Fibroblast of villous mesenchyme (primary cell): ENCODE data around the gene SESN1. TPM values are rescaled to one million over a fixed set of nuclear protein-coding genes. Genes with fewer than 3 reads are reported as not detected.
"Not testable (repeated sequence)": the region's sequence is repeated elsewhere in the genome, so short reads cannot be mapped to it uniquely, and the experiment has no call there.

Experiments used
- DNase-seq: peaks from one replicate; pipeline ENCODE4 v3.0.0-alpha.2; 2010; ENCODE audit warnings: low read depth
- H3K4me3 ChIP-seq: 2 replicates; pipeline ENCODE4 v1.5.1; 2011; ENCODE audit warnings: low read depth, mild to moderate bottlenecking, low read length
- CTCF ChIP-seq: IDR thresholded peaks from 2 replicates; pipeline ENCODE4 v1.5.1; 2012; ENCODE audit warnings: low read depth, mild to moderate bottlenecking, low read length; ENCODE audit not compliant: insufficient read depth
- total RNA-seq: library from RNA; depleted of rRNA; stranded (reverse); fragments of >200 nt; gene quantifications from 2 replicates; pipeline ENCODE4 v1.2.3, GENCODE V29; 2012

The SESN1 gene
- total RNA-seq, 1 donor: 29.4 TPM

GRCh38 chr6:109124219-109124618, 29.6 kb upstream of the SESN1 start:
- TF ChIP-seq CTCF: no peak
- no peak overlapping the region for H3K4me3 ChIP-seq
- DNase-seq: no peak

DNA sequence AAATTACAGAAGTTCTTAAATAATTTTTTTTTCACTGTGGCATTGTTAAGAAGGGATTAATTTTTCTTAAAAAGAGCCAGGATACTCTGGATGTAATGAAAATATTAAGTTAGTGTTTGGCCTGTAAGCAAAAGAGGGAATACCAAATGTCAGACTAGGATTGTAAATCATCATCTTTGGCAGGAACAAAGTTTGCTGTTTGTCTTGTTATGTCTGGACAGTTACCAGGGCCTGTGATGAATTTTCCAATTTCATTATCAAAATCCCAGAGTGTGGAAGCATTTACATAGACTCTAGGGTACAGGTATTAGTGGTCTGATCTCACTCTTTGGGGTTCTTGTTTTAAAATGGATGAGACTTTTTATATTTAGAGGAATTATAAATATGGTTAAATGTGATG, 26.8 kb upstream of the SESN1 start:
- no peak overlapping the region for H3K4me3 ChIP-seq
- TF ChIP-seq CTCF: no peak
- peak; percentile 14 for DNase-seq

- DNase-seq: no peak
- no peak for TF ChIP-seq CTCF
- H3K4me3 ChIP-seq: no peak overlapping the region
Observed at GRCh38 chr6:109118871-109119354, 24.3 kb upstream of the SESN1 start.

DNA sequence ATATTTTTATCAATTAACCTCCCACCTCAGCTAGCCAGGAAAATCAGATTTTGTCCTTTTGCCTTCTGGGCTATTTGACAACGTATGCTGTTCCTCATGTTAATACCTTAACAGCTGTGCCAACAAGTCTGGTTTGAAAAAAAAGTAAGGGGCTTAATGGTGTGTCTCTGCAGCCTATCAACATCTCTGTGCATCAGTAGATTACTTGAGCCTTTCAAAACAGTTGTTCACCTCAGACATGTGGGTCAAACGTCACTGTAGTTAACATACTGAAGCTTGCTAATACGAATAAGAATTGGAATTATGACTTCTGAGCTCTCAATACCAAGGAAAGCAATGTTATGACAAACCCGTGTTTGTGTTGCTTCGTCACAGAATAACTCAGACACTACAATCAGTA, 23.7 kb upstream of the SESN1 start:
- no peak for DNase-seq
- TF ChIP-seq CTCF: no peak
- H3K4me3 ChIP-seq: no peak overlapping the region

DNA sequence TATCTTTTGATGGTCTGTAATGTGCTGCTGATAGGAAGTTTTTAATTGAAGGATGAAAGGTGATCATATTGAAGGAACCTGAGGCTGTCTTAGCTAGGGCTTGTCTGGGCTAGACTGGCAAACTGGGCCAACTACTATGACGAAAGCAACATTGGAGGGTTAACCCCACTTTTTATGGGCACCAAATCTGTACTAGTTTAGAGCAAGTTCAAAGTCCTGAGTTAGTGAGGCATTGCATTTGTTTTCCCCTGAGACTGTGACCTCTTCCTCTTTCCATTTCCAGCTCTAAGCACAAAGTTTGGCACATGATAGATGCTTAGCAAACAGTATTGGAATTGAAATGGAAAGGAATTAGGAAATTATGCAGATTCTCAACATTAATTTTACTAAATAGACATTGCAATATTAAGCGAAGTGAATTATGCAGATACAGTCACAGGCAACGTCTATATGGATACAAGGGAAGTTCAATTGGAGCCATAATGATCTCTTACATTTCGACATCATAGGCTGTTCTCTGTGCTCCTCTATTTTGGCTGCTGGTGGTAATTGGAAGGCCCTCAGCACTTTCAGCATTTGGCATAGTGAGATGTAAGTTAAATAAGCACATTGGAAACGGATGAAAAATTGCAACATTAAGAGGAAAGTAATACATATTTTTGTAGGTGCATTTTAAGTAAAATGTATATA, 22.8 kb upstream of the SESN1 start:
- TF ChIP-seq CTCF: no peak
- H3K4me3 ChIP-seq: no peak overlapping the region
- DNase-seq: no peak

- not testable (repeated sequence) for H3K4me3 ChIP-seq, DNase-seq
Observed at GRCh38 chr6:109112663-109113062, 18.0 kb upstream of the SESN1 start.

DNA sequence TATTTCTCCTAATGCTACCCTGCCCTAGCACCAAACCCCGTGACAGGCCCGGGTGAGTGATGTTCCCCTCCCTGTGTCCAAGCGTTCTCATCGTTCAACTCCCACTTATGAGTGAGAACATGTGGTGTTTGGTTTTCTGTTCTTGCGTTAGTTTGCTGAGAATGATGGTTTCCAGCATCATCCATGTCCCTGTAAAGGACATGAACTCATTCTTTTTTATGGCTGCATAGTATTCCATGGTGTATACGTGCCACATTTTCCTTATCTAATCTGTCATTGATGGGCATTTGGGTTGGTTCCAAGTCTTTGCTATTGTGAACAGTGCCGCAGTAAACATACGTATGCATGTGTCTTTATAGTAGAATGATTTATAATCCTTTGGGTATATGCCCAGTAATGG, 15.0 kb upstream of the SESN1 start:
- H3K4me3 ChIP-seq, DNase-seq: not testable (repeated sequence)

DNA sequence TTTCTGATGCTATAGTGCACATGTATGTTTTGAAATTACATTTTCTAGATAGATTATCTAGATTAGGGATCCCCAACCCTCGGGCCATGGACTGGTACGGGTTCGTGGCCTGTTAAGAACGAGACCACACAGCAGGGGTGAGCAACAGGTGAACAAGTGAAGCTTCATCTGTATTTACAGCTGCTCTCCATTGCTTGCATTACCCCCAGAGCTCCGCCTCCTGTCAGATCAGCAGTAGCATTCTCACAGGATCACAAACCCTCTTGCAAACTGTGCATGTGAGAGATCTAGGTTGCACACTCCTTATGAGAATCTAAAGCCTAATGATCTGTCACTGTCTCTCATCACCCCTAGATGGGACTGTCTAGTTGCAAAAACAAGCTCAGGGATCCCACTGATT, 11.0 kb upstream of the SESN1 start:
- no peak for TF ChIP-seq CTCF
- DNase-seq: no peak
- H3K4me3 ChIP-seq: no peak overlapping the region
